HCT116 (cell line): ENCODE measurements around the gene INPPL1. TPM values are rescaled to one million over a fixed set of nuclear protein-coding genes. Genes with fewer than 3 reads are reported as not detected.

Experiments used
- ATAC-seq: fragments of 200-7000 bp; cut with Tn5 transposase; 2 replicates; pipeline ENCODE4 v1.9.1; 2020; ENCODE audit warnings: mild to moderate bottlenecking, moderate library complexity
- BruUV-seq: library from RNA; stranded (reverse); fragments of 400-500 nt; replicated peaks from 2 replicates; lab custom pipeline; 2021; lab: Mats Ljungman, UMichigan
- CTCF ChIA-PET: fragments of 300-600 bp; sonication (Branson Sonifier 250); formaldehyde crosslinking; loops from one replicate; lab custom pipeline; 2021; ENCODE audit warnings: antibody characterized with exemption; lab: Charles Lee
- POLR2A ChIA-PET: fragments of 300-600, 350-600 bp; sonication (Branson Sonifier 250); formaldehyde crosslinking; loops from one replicate; lab custom pipeline; 2021; ENCODE audit warnings: antibody characterized with exemption; lab: Charles Lee
- RAD21 ChIA-PET, 2 experiments: fragments of 300-600 bp; sonication (Branson Sonifier 250); formaldehyde crosslinking; loops; one replicate each; lab custom pipeline; 2023; ENCODE audit warnings: low total read pairs in 2 of 2; ENCODE audit not compliant: uncharacterized antibody in 2 of 2, unreplicated experiment in 2 of 2, low non-redundant PET in 1 of 2; lab: Charles Lee
- DNase-seq: peaks from one replicate; pipeline ENCODE4 v3.0.0-alpha.2; 2010; ENCODE audit warnings: low read depth, low spot score
- H2AFZ ChIP-seq: fragments of 200-600 bp; shearing (Covaris generic), sonication (generic); 2 replicates; pipeline ENCODE4 v1.6.1; 2017; ENCODE audit warnings: low read depth, mixed run types, mixed read lengths, antibody characterized with exemption, low read length; ENCODE audit not compliant: poor library complexity, severe bottlenecking
- H3K27ac ChIP-seq: 2 replicates; pipeline ENCODE4 v1.5.1; 2012; ENCODE audit warnings: low read depth, low read length
- H3K27me3 ChIP-seq: fragments of 200-600 bp; sonication (generic); 2 replicates; pipeline ENCODE4 v1.6.1; 2016; ENCODE audit warnings: mixed run types, low read length, mixed read lengths; ENCODE audit not compliant: insufficient read depth
- H3K36me3 ChIP-seq, 2 experiments: fragments of 200-500 bp in 1 of 2; fragments of 200-600 bp in 1 of 2; sonication (Bioruptor generic) in 1 of 2; sonication (generic) in 1 of 2; 2 replicates each; pipeline versions ENCODE4 v1.5.1 to v1.6.1; 2014 to 2016; ENCODE audit warnings: low read length in 2 of 2, inconsistent platforms in 1 of 2, mixed read lengths in 1 of 2, mixed run types in 1 of 2; ENCODE audit not compliant: insufficient read depth in 2 of 2, control insufficient read depth in 1 of 2
- H3K4me1 ChIP-seq, 2 experiments: fragments of 200-600 bp in 1 of 2; sonication (generic) in 1 of 2; 2 replicates each; pipeline versions ENCODE4 v1.5.1 to v1.6.1; 2012 to 2017; ENCODE audit warnings: low read length in 2 of 2, inconsistent platforms in 1 of 2, mild to moderate bottlenecking in 1 of 2, mixed read lengths in 1 of 2, mixed run types in 1 of 2, moderate library complexity in 1 of 2; ENCODE audit not compliant: insufficient read depth in 2 of 2, control insufficient read depth in 1 of 2
- H3K4me2 ChIP-seq: fragments of 200-600 bp; sonication (generic); 2 replicates; pipeline ENCODE4 v1.6.1; 2017; ENCODE audit warnings: mixed run types, low read length, mixed read lengths
- H3K4me3 ChIP-seq, 2 experiments: fragments of 200-600 bp in 1 of 2; sonication (generic) in 1 of 2; replicated peaks in 1 of 2; 2 replicates each; pipeline ENCODE4 v1.5.1; 2011 to 2016; ENCODE audit warnings: low read length in 2 of 2, control low read depth in 1 of 2, low read depth in 1 of 2, mild to moderate bottlenecking in 1 of 2, mixed read lengths in 1 of 2, mixed run types in 1 of 2
- H3K79me2 ChIP-seq: fragments of 200-600 bp; sonication (generic); 2 replicates; pipeline ENCODE4 v1.6.1; 2017; ENCODE audit warnings: mild to moderate bottlenecking, mixed run types, low read length, moderate library complexity, mixed read lengths; ENCODE audit not compliant: insufficient read depth
- H3K9ac ChIP-seq: fragments of 200-600 bp; sonication (generic); 2 replicates; pipeline ENCODE4 v1.6.1; 2016; ENCODE audit warnings: low read length, mixed read lengths
- H3K9me2 ChIP-seq: fragments of 200-600 bp; sonication (generic), shearing (Covaris generic); 2 replicates; pipeline ENCODE4 v1.6.1; 2017; ENCODE audit warnings: mixed run types, mild to moderate bottlenecking, moderate library complexity; ENCODE audit not compliant: insufficient read depth
- H3K9me3 ChIP-seq, 2 experiments: fragments of 200-500 bp in 1 of 2; fragments of 200-600 bp in 1 of 2; sonication (Bioruptor generic) in 1 of 2; sonication (generic) in 1 of 2; 2 replicates each; pipeline ENCODE4 v1.6.1; 2014 to 2017; ENCODE audit warnings: low read length in 2 of 2, mixed read lengths in 2 of 2, inconsistent platforms in 1 of 2, low read depth in 1 of 2, mild to moderate bottlenecking in 1 of 2, mixed run types in 1 of 2, moderate library complexity in 1 of 2; ENCODE audit not compliant: control insufficient read depth in 1 of 2, insufficient read depth in 1 of 2
- H4K20me1 ChIP-seq: fragments of 200-600 bp; sonication (generic), shearing (Covaris generic); 2 replicates; pipeline ENCODE4 v1.6.1; 2017; ENCODE audit warnings: mixed run types, mild to moderate bottlenecking, moderate library complexity; ENCODE audit not compliant: insufficient read depth
- CEBPB ChIP-seq: IDR thresholded peaks from 2 replicates; pipeline ENCODE4 v1.6.1; 2012; ENCODE audit warnings: low read depth
- EGR1 ChIP-seq: IDR thresholded peaks from 2 replicates; pipeline ENCODE4 v1.6.1; 2012; ENCODE audit warnings: low read depth
- EZH2phosphoT487 ChIP-seq: fragments of 200-600 bp; IDR thresholded peaks from 2 replicates; pipeline ENCODE4 v1.6.1; 2018; ENCODE audit warnings: antibody characterized with exemption, borderline replicate concordance
- JUND ChIP-seq: IDR thresholded peaks from 2 replicates; pipeline ENCODE4 v1.6.1; 2012
- MAX ChIP-seq: IDR thresholded peaks from 2 replicates; pipeline ENCODE4 v1.6.1; 2012
- POLR2A ChIP-seq: IDR thresholded peaks from 2 replicates; pipeline ENCODE4 v1.7.0; 2011; ENCODE audit warnings: borderline replicate concordance; ENCODE audit not compliant: insufficient read depth, insufficient read length; ENCODE audit errors: extremely low read depth
- POLR2AphosphoS5 ChIP-seq: IDR thresholded peaks from 2 replicates; pipeline ENCODE4 v1.6.1; 2011; ENCODE audit warnings: mild to moderate bottlenecking, low read depth, low read length, moderate library complexity
- RAD21 ChIP-seq: IDR thresholded peaks from 2 replicates; pipeline ENCODE4 v1.6.1; 2012; ENCODE audit warnings: low read depth, mild to moderate bottlenecking
- SIN3A ChIP-seq: IDR thresholded peaks from 2 replicates; pipeline ENCODE4 v1.6.1; 2012; ENCODE audit warnings: low read depth
- SP1 ChIP-seq: IDR thresholded peaks from 2 replicates; pipeline ENCODE4 v1.6.1; 2012; ENCODE audit warnings: low read depth
- YY1 ChIP-seq: IDR thresholded peaks from 2 replicates; pipeline ENCODE4 v1.6.1; 2011; ENCODE audit warnings: low read length, low read depth, moderate library complexity, mild to moderate bottlenecking; ENCODE audit not compliant: insufficient replicate concordance; ENCODE audit errors: extremely low read depth
- ZBTB33 ChIP-seq: IDR thresholded peaks from 2 replicates; pipeline ENCODE4 v1.6.1; 2011; ENCODE audit warnings: mild to moderate bottlenecking, low read length, moderate library complexity; ENCODE audit not compliant: insufficient replicate concordance; ENCODE audit errors: extremely low read depth
- ZFX ChIP-seq: fragments of 450-650 bp; IDR thresholded peaks from 2 replicates; pipeline ENCODE4 v1.6.1; 2017
- ZNF274 ChIP-seq: fragments of 200-500 bp; sonication (Bioruptor generic); IDR thresholded peaks from 2 replicates; pipeline ENCODE4 v1.6.1; 2014; ENCODE audit warnings: mild to moderate bottlenecking, low read depth, low read length, inconsistent platforms
- intact Hi-C: fragments of 100-400 bp; cut with micrococcal nuclease; formaldehyde crosslinking; loops from 2 replicates; pipeline ENCODE4 v1.10.0; 2022
- total RNA-seq: library from RNA; stranded (reverse); gene quantifications from one replicate; pipeline ENCODE4 v1.2.1, GENCODE V29; 2021; ENCODE audit not compliant: unreplicated experiment

The INPPL1 gene
- total RNA-seq, 1 experiment from 2014 or later: 132 TPM

- Histone ChIP-seq H3K4me1 (peaks cover 0 to 4% of the 10 kb centered on the region in 2 experiments; a peak in 1 of 4 replicates), H3K27me3 (no peaks in the 10 kb centered on the region), H3K9me3 (no peaks in the 10 kb centered on the region), H3K79me2 (no peaks in the 10 kb centered on the region), H4K20me1 (no peaks in the 10 kb centered on the region), H2AFZ (no peak overlapping the region), H3K27ac (no peak overlapping the region), H3K4me2 (no peak overlapping the region), H3K9me2 (no peaks in the 10 kb centered on the region), H3K9ac (no peak overlapping the region), H3K4me3 (no peak overlapping the region), H3K36me3 (peaks cover 5 to 6% of the 10 kb centered on the region in 2 experiments; a peak in 2 of 4 replicates)
- no peak for TF ChIP-seq EGR1
- TF ChIP-seq POLR2AphosphoS5: no peak
- no peak for TF ChIP-seq MAX
- no peak for TF ChIP-seq CEBPB
- TF ChIP-seq ZFX: no peak
- TF ChIP-seq POLR2A: no peak
- TF ChIP-seq YY1: no peak
- TF ChIP-seq ZNF274: no peak
- no peak for TF ChIP-seq EZH2phosphoT487
- no peak for TF ChIP-seq SP1
- TF ChIP-seq SIN3A: no peak
- TF ChIP-seq RAD21: no peak
- TF ChIP-seq JUND: no peak
- no peak for TF ChIP-seq ZBTB33
- DNase-seq: no peak
- ChIA-PET CTCF (no interaction called here), RAD21 (no interaction called here), POLR2A (no interaction called here)
- no peak for ATAC-seq
- BruUV-seq: no TSS peak
- intact Hi-C loops: no loop called here
Measured at GRCh38 chr11:72239313-72239848, 14.8 kb downstream of the INPPL1 start.
